ENCODE data around the gene CLDN16. TPM values are rescaled to one million over a fixed set of nuclear protein-coding genes. Genes with fewer than 3 reads are reported as not detected.

The CLDN16 gene
- total RNA-seq, 1 experiment from 2014 or later, result not detected

- intact Hi-C loops (cut with micrococcal nuclease), result no loop called here
Observed at GRCh38 chr3:190401963-190402362, 14.0 kb downstream of the CLDN16 start.

GRCh38 chr3:190404715-190405114, 16.8 kb downstream of the CLDN16 start:
- no peaks in the 10 kb centered on the region for H3K9me3 ChIP-seq (ENCODE audit: control insufficient read depth in 1 of 2, insufficient read depth in 1 of 2, low read depth in 1 of 2, low read length in 2 of 2)
- H3K36me3 ChIP-seq (ENCODE audit: control insufficient read depth in 1 of 2, insufficient read depth in 2 of 2, low read length in 2 of 2), result no peaks in the 10 kb centered on the region
- no peak overlapping the region for H3K4me2 ChIP-seq (ENCODE audit: low read length)
- no peaks in the 10 kb centered on the region for H4K20me1 ChIP-seq (ENCODE audit: insufficient read depth)
- H3K4me3 ChIP-seq (replicated peaks in 1 of 2; ENCODE audit: low read depth in 1 of 2, low read length in 2 of 2), result no peak overlapping the region
- no peak overlapping the region for H2AFZ ChIP-seq (ENCODE audit: low read depth, low read length, poor library complexity, severe bottlenecking)
- no peaks in the 10 kb centered on the region for H3K79me2 ChIP-seq (ENCODE audit: insufficient read depth, low read length)
- no TSS peak for BruUV-seq (replicated peaks)
- H3K4me1 ChIP-seq (ENCODE audit: control insufficient read depth in 1 of 2, insufficient read depth in 2 of 2, low read length in 2 of 2), result no peaks in the 10 kb centered on the region
- no peaks in the 10 kb centered on the region for H3K9me2 ChIP-seq (ENCODE audit: insufficient read depth)
- intact Hi-C loops (cut with micrococcal nuclease), result no loop called here
- ChIA-PET CTCF (no interaction called here), POLR2A (no interaction called here), RAD21 (ENCODE audit: low non-redundant PET in 1 of 2, low total read pairs in 2 of 2, uncharacterized antibody in 2 of 2, unreplicated experiment in 2 of 2) (no interaction called here)
- DNase-seq (ENCODE audit: low read depth, low spot score) (no peak), ATAC-seq (no peak)
- H3K9ac ChIP-seq (ENCODE audit: low read length), result no peak overlapping the region
- H3K27ac ChIP-seq (ENCODE audit: low read depth, low read length), result no peak overlapping the region
- H3K27me3 ChIP-seq (ENCODE audit: insufficient read depth, low read length), result no peaks in the 10 kb centered on the region
- TF ChIP-seq MAX (IDR thresholded peaks at IDR 0.05), result no peak
- TF ChIP-seq ELF1 (IDR thresholded peaks at IDR 0.05; ENCODE audit: borderline replicate concordance, low read depth), result no peak
- TF ChIP-seq RAD21 (IDR thresholded peaks at IDR 0.05; ENCODE audit: low read depth), result no peak
- TF ChIP-seq, protein P1, sequence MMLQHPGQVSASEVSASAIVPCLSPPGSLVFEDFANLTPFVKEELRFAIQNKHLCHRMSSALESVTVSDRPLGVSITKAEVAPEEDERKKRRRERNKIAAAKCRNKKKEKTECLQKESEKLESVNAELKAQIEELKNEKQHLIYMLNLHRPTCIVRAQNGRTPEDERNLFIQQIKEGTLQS (IDR thresholded peaks at IDR 0.05), result no peak
- no peak for TF ChIP-seq ZNF274 (IDR thresholded peaks at IDR 0.05; ENCODE audit: low read depth, low read length)
- TF ChIP-seq POLR2AphosphoS5 (IDR thresholded peaks at IDR 0.05; ENCODE audit: low read depth, low read length), result no peak
- no peak for TF ChIP-seq EZH2phosphoT487 (IDR thresholded peaks at IDR 0.05; ENCODE audit: borderline replicate concordance)
- no peak for TF ChIP-seq SIN3A (IDR thresholded peaks at IDR 0.05; ENCODE audit: low read depth)
- no peak for TF ChIP-seq JUND (IDR thresholded peaks at IDR 0.05)
- TF ChIP-seq ZFX (IDR thresholded peaks at IDR 0.05), result no peak
- no peak for TF ChIP-seq REST (IDR thresholded peaks at IDR 0.05; ENCODE audit: low read depth)

More at GRCh38 chr3:190401963-190402362, 14.0 kb downstream of the CLDN16 start:
- no peaks in the 10 kb centered on the region for H3K4me1 ChIP-seq (ENCODE audit: control insufficient read depth in 1 of 2, insufficient read depth in 2 of 2, low read length in 2 of 2)
- no peak for TF ChIP-seq TCF7L2 (IDR thresholded peaks at IDR 0.05; ENCODE audit: borderline replicate concordance, extremely low read depth, insufficient read depth, insufficient read length)
- TF ChIP-seq ELF1 (IDR thresholded peaks at IDR 0.05; ENCODE audit: borderline replicate concordance, low read depth), result no peak
- TF ChIP-seq ZBTB33 (IDR thresholded peaks at IDR 0.05; ENCODE audit: extremely low read depth, insufficient replicate concordance, low read length), result no peak
- no peak for TF ChIP-seq CEBPB (IDR thresholded peaks at IDR 0.05; ENCODE audit: low read depth)
- TF ChIP-seq ZFX (IDR thresholded peaks at IDR 0.05), result no peak
- no peak for ATAC-seq
- no peaks in the 10 kb centered on the region for H3K9me2 ChIP-seq (ENCODE audit: insufficient read depth)
- BruUV-seq (replicated peaks), result no TSS peak
- ChIA-PET POLR2A (interaction anchor here (1.3 kb wide), 1 partner anchor 18 kb away, joined by 3 read pairs; no protein-coding TSS in a partner anchor), CTCF (interaction anchor here (1.4 kb wide), 1 partner anchor 18 kb away, joined by 5 read pairs; no protein-coding TSS in a partner anchor), RAD21 (ENCODE audit: low non-redundant PET in 1 of 2, low total read pairs in 2 of 2, uncharacterized antibody in 2 of 2, unreplicated experiment in 2 of 2) (no interaction called here)
- DNase-seq (ENCODE audit: low read depth, low spot score), result no peak
- no peak overlapping the region for H2AFZ ChIP-seq (ENCODE audit: low read depth, low read length, poor library complexity, severe bottlenecking)
- no peak overlapping the region for H3K27ac ChIP-seq (ENCODE audit: low read depth, low read length)
- no peaks in the 10 kb centered on the region for H3K36me3 ChIP-seq (ENCODE audit: control insufficient read depth in 1 of 2, insufficient read depth in 2 of 2, low read length in 2 of 2)
- H4K20me1 ChIP-seq (ENCODE audit: insufficient read depth), result no peaks in the 10 kb centered on the region
- H3K4me3 ChIP-seq (replicated peaks in 1 of 2; ENCODE audit: low read depth in 1 of 2, low read length in 2 of 2), result no peak overlapping the region
- no peaks in the 10 kb centered on the region for H3K27me3 ChIP-seq (ENCODE audit: insufficient read depth, low read length)
- no peak overlapping the region for H3K9ac ChIP-seq (ENCODE audit: low read length)
- H3K4me2 ChIP-seq (ENCODE audit: low read length), result no peak overlapping the region
- H3K79me2 ChIP-seq (ENCODE audit: insufficient read depth, low read length), result no peaks in the 10 kb centered on the region
- no peaks in the 10 kb centered on the region for H3K9me3 ChIP-seq (ENCODE audit: control insufficient read depth in 1 of 2, insufficient read depth in 1 of 2, low read depth in 1 of 2, low read length in 2 of 2)

Data from HCT116 (cell line).